Thyroid gland (tissue), 4 donors: ENCODE measurements around the gene CARMIL1. TPM values are rescaled to one million over a fixed set of nuclear protein-coding genes. Genes with fewer than 3 reads are reported as not detected.

Source experiments
- DNase-seq, 2 donors: peaks; one replicate each; pipeline ENCODE4 v3.0.0-alpha.2; 2019
- H3K27ac ChIP-seq, 3 donors: fragments of 200-600 bp; sonication (generic); 1 replicate in 2 of 3; 2 replicates in 1 of 3; pipeline ENCODE4 v1.5.1; 2016 to 2019; ENCODE audit warnings: mild to moderate bottlenecking in 1 of 3, moderate library complexity in 1 of 3
- H3K27me3 ChIP-seq: fragments of 200-600 bp; sonication (generic); one replicate; pipeline ENCODE4 v1.5.1; 2019
- H3K36me3 ChIP-seq, 2 donors: fragments of 200-600 bp; sonication (generic); one replicate each; pipeline ENCODE4 v1.5.1; 2016 to 2019
- H3K4me1 ChIP-seq, 2 donors: fragments of 200-600 bp; sonication (generic); one replicate each; pipeline ENCODE4 v1.5.1; 2017 to 2019
- H3K4me3 ChIP-seq, 3 donors: fragments of 200-600 bp; sonication (generic); replicated peaks in 1 of 3; 1 replicate in 2 of 3; 2 replicates in 1 of 3; pipeline ENCODE4 v1.5.1; 2016; ENCODE audit warnings: mild to moderate bottlenecking in 1 of 3
- H3K9me3 ChIP-seq: fragments of 200-600 bp; sonication (generic); one replicate; pipeline ENCODE4 v1.5.1; 2017
- CTCF ChIP-seq, 6 experiments: fragments of 200-600 bp in 3 of 6; fragments of 450-650 bp in 3 of 6; sonication (generic) in 3 of 6; IDR thresholded peaks; one replicate each; pipeline ENCODE4 v1.5.1; 2016 to 2019; ENCODE audit warnings: antibody characterized with exemption in 6 of 6, mild to moderate bottlenecking in 2 of 6, inconsistent platforms in 1 of 6, moderate library complexity in 1 of 6
- POLR2A ChIP-seq, 2 donors: fragments of 450-650 bp; IDR thresholded peaks; one replicate each; pipeline ENCODE4 v1.6.1; 2017; ENCODE audit warnings: antibody characterized with exemption in 2 of 2, mild to moderate bottlenecking in 2 of 2, moderate library complexity in 1 of 2
- WGBS, 2 donors: methylation state at CpG; one replicate each; pipeline ENCODE4 v1.1.5; 2017; 5-methylcytosine and 5-hydroxymethylcytosine counted together
- intact Hi-C: fragments of 100-400 bp; cut with DNase I; formaldehyde crosslinking; loops from one replicate; pipeline ENCODE4 v1.15.1; 2023
- total RNA-seq, 4 donors: library from RNA; depleted of rRNA; stranded (reverse); fragments of >200 nt; gene quantifications; one replicate each; pipeline ENCODE4 v1.2.3, GENCODE V29; 2016

CARMIL1 gene
- total RNA-seq, 4 donors from 2014 or later: 24.7 to 34.4 (median 30.7) TPM

- TF ChIP-seq POLR2A (IDR thresholded peaks at IDR 0.05) (no peak), CTCF (IDR thresholded peaks at IDR 0.05) (no peak)
- Histone ChIP-seq H3K36me3 (no peaks in the 10 kb centered on the region), H3K9me3 (no peaks in the 10 kb centered on the region), H3K27ac (no peak overlapping the region), H3K4me1 (peaks cover 8 to 12% of the 10 kb centered on the region in 2 donors), H3K27me3 (no peaks in the 10 kb centered on the region), H3K4me3 (no peak overlapping the region)
- intact Hi-C loops: no loop called here
- no peak for DNase-seq
- 69 to 92% methylated on average over 4 of the region's 4 CpGs for WGBS, 2 donors
Measured at GRCh38 chr6:25334793-25335192, 55.6 kb downstream of the CARMIL1 start.

GRCh38 chr6:25336996-25337395 is 57.8 kb downstream of the CARMIL1 start:
- TF ChIP-seq CTCF (IDR thresholded peaks at IDR 0.05) (no peak), POLR2A (IDR thresholded peaks at IDR 0.05) (no peak)
- intact Hi-C loops: no loop called here
- Histone ChIP-seq H3K27ac (no peak overlapping the region), H3K4me3 (no peak overlapping the region), H3K36me3 (no peaks in the 10 kb centered on the region), H3K4me1 (peaks cover 0 to 6% of the 10 kb centered on the region in 2 donors), H3K9me3 (no peaks in the 10 kb centered on the region), H3K27me3 (no peaks in the 10 kb centered on the region)
- 98% methylated on average over 2 of the region's 2 CpGs for WGBS, 2 donors
- no peak for DNase-seq

- Histone ChIP-seq H3K4me3 (no peak overlapping the region), H3K4me1 (peaks cover 0 to 6% of the 10 kb centered on the region in 2 donors), H3K27ac (no peak overlapping the region), H3K9me3 (no peaks in the 10 kb centered on the region), H3K27me3 (no peaks in the 10 kb centered on the region), H3K36me3 (no peaks in the 10 kb centered on the region)
- 51 to 61% methylated on average over 4 of the region's 4 CpGs for WGBS, 2 donors
- intact Hi-C loops: no loop called here
- TF ChIP-seq CTCF (IDR thresholded peaks at IDR 0.05) (no peak), POLR2A (IDR thresholded peaks at IDR 0.05) (no peak)
- DNase-seq: no peak
Measured at GRCh38 chr6:25337431-25337830, 58.3 kb downstream of the CARMIL1 start.

GRCh38 chr6:25340431-25341202 is 61.4 kb downstream of the CARMIL1 start:
- TF ChIP-seq CTCF (IDR thresholded peaks at IDR 0.05) (no peak), POLR2A (IDR thresholded peaks at IDR 0.05) (no peak)
- Histone ChIP-seq H3K36me3 (no peaks in the 10 kb centered on the region), H3K4me3 (no peak overlapping the region), H3K27ac (no peak overlapping the region), H3K27me3 (no peaks in the 10 kb centered on the region), H3K9me3 (no peaks in the 10 kb centered on the region), H3K4me1 (peaks cover 0 to 6% of the 10 kb centered on the region in 2 donors)
- DNase-seq: no peak
- WGBS, 2 donors: 72 to 86% methylated on average over 6 of the region's 6 CpGs
- intact Hi-C loops: no loop called here

GRCh38 chr6:25341203-25341552 is 62.0 kb downstream of the CARMIL1 start:
- no peak for TF ChIP-seq POLR2A (IDR thresholded peaks at IDR 0.05)
- TF ChIP-seq CTCF (IDR thresholded peaks at IDR 0.05): no peak
- Histone ChIP-seq H3K4me3 (no peak overlapping the region), H3K36me3 (no peaks in the 10 kb centered on the region), H3K9me3 (no peaks in the 10 kb centered on the region), H3K27me3 (no peaks in the 10 kb centered on the region), H3K27ac (no peak overlapping the region), H3K4me1 (peaks cover 0 to 6% of the 10 kb centered on the region in 2 donors)
- intact Hi-C loops: no loop called here
- 97 to 99% methylated on average over 3 of the region's 3 CpGs for WGBS, 2 donors
- DNase-seq: no peak
